Subcutaneous adipose tissue (tissue), 4 donors: ENCODE data around the gene COL25A1. TPM values are rescaled to one million over a fixed set of nuclear protein-coding genes. Genes with fewer than 3 reads are reported as not detected.

Experiments
- CTCF ChIP-seq: fragments of 450-650 bp; IDR thresholded peaks from one replicate; pipeline ENCODE4 v1.5.1; 2016; ENCODE audit warnings: low read depth, mild to moderate bottlenecking, control low read depth, antibody characterized with exemption, moderate library complexity
- total RNA-seq, 4 donors: library from RNA; depleted of rRNA; stranded (reverse); fragments of >200 nt; gene quantifications; one replicate each; pipeline ENCODE4 v1.1.0, GENCODE V29; 2016

COL25A1 gene
- total RNA-seq, 4 donors from 2014 or later, result 4.9 to 12.9 (median 10.1) TPM

- no peak for TF ChIP-seq CTCF
These were observed 45.6 kb downstream of the COL25A1 start for GRCh38 chr4:109256818-109257217.

GRCh38 chr4:109254845-109255244 is 47.6 kb downstream of the COL25A1 start:
- no peak for TF ChIP-seq CTCF

- TF ChIP-seq CTCF, result no peak
These were observed 51.1 kb downstream of the COL25A1 start for GRCh38 chr4:109251396-109251795.

- TF ChIP-seq CTCF, result no peak
These were observed 54.0 kb downstream of the COL25A1 start for GRCh38 chr4:109248322-109248900.

GRCh38 chr4:109243871-109244270 is 58.6 kb downstream of the COL25A1 start:
- no peak for TF ChIP-seq CTCF

GRCh38 chr4:109238746-109239145 is 63.7 kb downstream of the COL25A1 start:
- no peak for TF ChIP-seq CTCF

GRCh38 chr4:109235683-109236082 is 66.8 kb downstream of the COL25A1 start:
- TF ChIP-seq CTCF, result no peak

GRCh38 chr4:109234596-109234995 is 67.9 kb downstream of the COL25A1 start:
- TF ChIP-seq CTCF, result no peak
